M059J (cell line): ENCODE data around the gene CFAP97D2. TPM values are rescaled to one million over a fixed set of nuclear protein-coding genes. Genes with fewer than 3 reads are reported as not detected.
"Not testable (repeated sequence)": the region's sequence is repeated elsewhere in the genome, so short reads cannot be mapped to it uniquely, and the experiment has no call there.

ENCODE experiments used
- DNase-seq: peaks from one replicate; pipeline ENCODE4 v3.0.0-alpha.2; 2012; ENCODE audit warnings: low read depth
- total RNA-seq: library from RNA; depleted of rRNA; stranded (reverse); fragments of >200 nt; shearing (Covaris generic); gene quantifications from 2 replicates; pipeline ENCODE4 v1.2.3, GENCODE V29; 2014

Gene CFAP97D2
- total RNA-seq, 1 experiment from 2014 or later = not detected

DNA sequence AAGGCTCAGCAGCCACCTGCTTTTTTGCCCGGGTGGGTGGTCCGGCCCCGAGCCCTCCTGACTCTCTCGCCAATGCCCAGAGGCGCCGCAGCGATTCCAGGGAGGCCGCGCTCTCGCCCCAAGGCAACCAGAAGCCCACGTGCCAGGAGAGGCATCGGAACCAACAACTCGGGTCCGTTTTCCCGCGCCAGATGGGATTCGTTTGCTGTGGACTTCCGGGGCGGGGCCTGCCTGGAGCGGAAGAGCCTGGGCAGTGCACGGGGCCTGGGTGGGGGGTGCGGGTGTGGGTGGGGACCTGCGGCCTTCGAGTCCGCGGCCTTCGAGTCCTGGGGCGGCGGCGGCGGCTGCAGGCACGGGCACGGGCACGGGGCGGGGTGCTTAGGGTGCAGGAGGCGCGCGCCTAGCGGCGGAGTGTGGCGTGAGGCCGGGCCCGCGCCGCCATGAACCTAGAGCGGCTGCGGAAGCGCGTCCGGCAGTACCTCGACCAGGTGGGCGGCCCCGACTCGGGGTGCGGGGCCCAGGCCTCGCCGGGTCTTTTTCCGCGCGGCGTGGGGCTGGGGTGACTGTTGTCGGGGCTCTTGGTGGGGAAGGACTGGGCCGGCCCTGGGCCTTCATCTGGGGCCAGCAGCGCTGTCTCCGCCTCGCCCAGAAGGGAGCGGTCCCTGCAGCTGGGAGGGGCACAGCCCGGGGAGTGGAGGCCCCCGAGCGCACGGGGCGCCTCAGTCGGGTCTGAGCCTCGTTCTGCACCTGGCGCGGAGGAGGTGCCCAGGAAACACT is 55.8 kb downstream of the CFAP97D2 start, which contains the start of gene CDC16:
TSS of gene CDC16 (plus strand) at position 253 of the 777 bp plus-strand sequence. CDS start at position 441, 188 bp downstream.
- DNase-seq = peak; percentile 88

DNA sequence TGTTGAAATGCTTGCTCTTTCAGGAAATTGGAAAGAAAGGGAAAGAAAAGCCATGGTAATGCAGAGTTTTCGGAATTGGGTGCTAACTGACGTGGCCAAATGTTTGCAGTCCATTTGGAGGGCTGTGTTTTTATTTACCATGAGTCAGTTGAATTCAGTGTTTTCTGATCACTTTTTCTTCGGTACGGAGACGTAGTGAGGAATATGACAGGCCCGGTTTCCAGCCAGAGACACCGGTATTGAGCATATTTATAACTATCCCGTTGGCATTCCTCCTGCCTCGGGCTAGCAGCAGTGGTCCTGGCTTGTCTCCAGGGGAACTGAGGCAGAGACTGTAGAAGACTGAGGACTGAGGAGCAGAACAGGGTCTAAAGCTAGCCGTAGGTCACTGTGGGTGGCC is 56.6 kb downstream of the CFAP97D2 start:
- DNase-seq = no peak

DNA sequence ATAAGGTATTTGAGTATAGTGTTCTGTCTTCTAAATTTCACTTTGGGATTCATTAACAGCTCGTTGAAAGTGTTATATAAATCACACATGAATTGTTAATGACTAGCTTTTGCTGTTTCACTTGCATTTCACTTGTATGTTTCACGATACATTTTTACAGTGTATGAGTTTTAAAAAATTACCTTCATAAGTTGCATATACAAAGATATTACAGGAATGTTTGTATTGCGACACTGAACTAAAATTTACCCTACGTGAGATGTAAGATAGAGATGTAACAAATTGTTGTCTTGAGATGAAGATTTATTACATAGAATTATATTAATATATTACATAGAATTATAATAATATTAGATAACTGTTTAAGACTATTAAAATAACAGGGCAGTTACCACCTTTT is 57.2 kb downstream of the CFAP97D2 start:
- DNase-seq = no peak

DNA sequence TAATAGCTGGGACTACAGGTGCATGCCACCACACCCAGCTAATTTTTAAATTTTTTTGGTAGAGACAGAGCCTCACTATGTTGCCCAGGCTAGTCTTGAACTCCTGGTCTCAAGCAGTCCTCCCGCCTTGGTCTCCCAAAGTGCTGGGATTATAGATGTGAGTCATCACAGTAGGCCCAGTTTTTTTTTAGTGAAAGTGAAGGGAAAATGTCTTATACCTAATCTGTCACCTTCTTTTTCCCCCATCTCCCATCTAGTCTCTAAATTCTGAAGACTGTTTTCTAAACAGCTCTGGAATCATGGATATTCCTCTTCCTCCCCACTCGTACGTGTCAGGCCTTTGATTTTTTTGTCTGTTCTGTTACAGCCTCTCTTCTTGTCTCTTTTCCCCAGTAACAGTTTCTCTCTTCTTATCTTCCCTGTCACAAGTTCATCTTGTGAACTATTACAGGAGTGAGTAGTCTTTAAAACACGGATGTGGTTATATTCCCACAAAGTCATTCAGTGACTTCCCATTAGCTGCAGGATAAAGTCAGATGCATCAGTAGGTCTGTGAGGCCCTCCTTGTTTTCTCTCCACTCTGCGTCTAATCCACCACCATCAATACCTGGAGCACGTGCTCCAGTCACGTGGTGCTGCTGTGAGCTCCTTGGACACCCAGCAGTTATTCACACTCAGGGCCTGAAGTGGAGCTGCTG is 58.5 kb downstream of the CFAP97D2 start:
- no peak for DNase-seq

DNA sequence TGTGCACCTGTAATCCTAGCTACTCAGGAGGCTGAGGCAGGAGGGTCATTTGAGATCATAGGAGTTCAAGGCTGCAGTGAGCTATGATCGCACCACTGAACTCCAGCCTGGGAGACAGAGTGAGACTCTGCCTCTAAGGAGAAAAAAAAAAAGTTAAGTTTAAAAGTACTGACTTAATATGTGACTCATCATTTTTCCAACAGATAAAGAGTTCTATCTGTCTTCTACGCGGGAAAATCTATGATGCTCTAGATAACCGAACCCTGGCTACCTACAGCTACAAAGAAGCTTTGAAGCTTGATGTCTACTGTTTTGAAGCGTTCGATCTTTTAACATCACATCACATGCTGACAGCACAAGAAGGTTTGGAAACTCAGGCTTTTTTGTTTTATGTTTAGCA is 62.9 kb downstream of the CFAP97D2 start:
- no peak for DNase-seq

DNA sequence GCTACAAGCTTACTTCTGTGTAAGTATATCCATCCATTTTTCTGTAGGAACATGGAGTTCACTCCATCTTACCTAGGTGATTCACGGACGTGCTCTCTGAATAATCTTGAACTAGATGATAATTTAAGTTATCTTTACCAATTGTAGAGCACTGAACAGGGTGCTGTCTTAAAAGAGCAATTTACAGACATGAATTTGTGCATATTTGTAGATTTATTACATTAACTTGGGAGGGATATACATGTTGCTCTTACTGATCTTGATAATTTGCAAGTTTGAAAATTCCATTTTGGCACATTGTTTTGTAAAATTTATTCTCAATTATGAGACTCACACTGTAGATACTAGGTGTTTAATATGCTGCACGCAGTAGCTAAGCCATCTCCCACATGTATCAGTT is 64.9 kb downstream of the CFAP97D2 start:
- DNase-seq = no peak

DNA sequence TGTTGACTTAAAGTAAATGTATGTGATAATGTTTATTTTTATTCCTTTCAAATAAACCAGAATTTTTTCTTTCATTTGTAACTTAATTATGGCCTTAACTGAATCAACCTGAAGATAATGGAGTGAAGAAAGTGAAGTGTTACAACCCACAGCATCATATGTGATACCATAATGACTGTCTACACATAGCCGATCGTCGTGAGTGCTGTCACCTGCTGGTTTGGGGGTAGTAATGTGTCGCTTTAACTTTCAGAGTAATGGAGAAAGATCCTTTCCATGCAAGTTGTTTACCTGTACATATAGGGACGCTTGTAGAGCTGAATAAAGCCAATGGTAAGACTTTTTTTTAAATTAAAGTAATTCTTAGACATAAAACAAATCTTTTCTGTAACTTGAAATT is 65.6 kb downstream of the CFAP97D2 start:
- no peak for DNase-seq

DNA sequence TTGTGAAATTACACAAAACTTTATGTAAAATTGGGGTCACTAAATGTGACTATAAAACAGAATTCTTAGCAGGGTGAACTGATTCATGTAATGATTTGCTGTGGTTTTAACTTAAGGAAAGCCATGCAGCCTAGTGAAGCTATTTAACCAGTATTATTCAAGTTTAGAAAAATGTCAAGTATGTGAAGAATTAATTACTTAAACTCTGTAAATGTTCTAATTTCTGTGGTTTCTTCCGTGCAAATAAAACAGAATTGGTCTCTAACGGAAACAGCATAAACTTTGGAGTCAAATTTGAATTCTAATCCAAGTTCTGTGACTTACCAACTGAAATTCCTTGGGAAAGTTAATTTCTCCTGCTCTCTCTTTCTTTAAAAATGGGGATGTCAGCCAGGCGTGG is 69.0 kb downstream of the CFAP97D2 start:
- peak; percentile 82 for DNase-seq

DNA sequence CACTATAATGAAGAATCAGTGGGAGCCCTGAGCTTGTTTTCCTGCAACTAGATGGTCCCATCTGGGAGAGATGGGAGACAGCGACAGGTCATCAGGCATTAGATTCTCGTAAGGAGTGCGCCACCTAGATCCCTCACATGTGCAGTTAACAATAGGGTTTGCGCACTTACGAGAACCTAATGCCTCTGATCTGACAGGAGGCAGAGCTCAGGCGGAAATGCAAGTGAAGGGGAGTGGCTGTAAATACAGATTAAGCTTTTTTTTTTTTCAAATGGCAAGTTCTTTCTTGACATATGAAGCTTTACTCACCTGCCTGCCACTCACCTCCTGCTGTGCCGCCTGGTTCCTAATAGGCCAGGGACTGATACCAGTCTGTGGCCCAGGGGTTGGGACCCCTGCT is 70.0 kb downstream of the CFAP97D2 start:
- no peak for DNase-seq

DNA sequence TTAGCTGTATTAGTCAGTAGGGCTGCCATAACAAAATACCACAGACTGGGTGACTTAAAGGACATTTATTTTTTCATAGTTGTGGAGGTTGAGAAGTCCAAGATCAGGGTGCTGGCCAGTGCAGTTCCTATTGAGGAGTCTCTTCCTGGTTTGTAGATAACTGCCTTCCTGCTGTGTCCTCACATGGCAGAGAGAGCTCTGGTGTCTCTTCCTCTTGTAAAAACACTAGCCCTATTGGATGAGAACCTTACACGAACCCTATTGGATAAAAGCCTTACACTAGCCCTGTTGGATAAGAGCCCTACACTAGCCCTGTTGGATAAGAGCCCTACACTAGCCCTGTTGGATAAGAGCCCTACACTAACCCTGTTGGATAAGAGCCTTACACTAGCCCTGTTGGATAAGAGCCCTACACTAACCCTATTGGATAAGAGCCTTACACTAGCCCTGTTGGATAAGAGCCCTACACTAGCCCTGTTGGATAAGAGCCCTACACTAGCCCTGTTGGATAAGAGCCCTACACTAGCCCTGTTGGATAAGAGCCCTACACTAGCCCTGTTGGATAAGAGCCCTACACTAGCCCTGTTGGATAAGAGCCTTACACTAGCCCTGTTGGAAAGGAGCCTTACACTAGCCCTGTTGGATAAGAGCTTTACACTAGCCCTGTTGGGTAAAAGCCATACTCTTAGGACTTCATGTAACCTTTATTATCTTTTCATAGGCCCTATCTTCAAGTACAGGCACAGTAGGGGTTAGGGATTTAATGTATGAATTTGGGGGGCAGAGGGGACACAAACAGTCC is 72.8 kb downstream of the CFAP97D2 start:
- not testable (repeated sequence) for DNase-seq

DNA sequence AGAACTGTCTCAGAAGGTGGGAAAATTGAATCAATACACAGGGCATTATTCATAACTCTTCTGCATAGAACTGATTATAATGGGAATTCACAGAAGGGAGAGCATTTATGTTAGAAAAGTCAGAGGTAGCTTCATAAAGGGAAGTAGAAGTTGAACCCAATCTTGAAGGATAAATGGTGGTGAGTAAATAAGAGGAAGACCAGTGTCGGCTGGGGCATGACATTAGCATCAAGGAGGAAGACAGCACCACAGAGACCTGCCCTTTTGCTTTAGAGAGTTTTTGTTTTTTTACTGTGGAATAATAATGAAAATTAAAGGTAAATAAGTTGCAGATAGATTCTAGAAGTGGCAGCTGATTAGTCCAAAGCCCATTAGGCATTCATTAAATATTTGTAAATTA is 77.5 kb downstream of the CFAP97D2 start:
- no peak for DNase-seq

DNA sequence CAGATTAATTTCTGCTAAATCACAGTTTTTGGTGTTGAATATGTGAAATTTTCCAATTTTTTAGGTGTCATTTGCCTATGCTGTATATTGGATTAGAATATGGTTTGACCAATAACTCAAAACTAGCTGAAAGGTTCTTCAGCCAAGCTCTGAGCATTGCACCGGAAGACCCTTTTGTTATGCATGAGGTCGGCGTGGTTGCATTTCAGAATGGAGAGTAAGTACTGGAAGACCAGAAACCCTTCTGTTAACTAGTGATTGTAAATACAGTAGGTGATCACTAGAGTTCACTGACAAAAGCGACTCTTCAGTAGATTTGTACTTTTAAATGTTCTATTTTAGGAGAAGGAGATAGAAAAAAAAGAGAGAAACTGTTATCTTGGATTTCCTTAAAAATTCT is 78.0 kb downstream of the CFAP97D2 start:
- DNase-seq = no peak

DNA sequence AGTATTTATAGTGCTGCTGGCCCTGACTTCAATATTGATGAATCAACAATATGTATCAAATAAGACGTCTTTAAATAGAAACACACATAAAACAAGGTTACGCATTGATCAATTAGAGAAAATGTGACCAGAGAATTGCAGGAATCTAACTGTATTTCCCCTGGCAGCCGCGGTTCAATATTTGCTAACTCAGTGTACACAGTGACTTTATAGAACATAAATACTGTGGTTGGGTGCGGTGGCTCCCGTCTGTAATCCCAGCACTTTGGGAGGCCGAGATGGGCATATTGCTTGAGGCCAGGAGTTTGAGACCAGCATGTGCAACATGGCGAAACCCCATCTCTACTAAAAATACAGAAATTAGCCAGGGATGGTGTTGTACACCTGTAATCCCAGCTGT is 79.5 kb downstream of the CFAP97D2 start:
- DNase-seq = no peak

DNA sequence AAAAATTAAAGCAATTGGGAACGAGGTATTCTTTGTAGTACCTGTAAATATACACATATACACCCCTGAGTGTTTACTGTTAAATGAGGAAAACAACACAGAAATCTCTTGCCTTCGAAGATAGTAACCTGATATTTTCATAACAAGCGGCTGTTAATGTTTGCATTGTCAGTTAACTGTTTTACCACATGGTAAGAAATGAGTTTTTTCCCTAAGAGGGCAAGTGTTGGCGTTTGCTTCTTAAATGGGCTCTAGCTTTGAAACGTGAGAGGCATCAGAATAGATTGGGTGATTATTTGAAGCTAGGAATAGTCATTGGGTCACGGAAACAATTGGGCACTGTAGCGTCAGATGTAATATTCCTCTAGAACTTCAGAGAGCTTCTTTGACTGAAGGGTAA is 80.3 kb downstream of the CFAP97D2 start:
- DNase-seq = no peak

DNA sequence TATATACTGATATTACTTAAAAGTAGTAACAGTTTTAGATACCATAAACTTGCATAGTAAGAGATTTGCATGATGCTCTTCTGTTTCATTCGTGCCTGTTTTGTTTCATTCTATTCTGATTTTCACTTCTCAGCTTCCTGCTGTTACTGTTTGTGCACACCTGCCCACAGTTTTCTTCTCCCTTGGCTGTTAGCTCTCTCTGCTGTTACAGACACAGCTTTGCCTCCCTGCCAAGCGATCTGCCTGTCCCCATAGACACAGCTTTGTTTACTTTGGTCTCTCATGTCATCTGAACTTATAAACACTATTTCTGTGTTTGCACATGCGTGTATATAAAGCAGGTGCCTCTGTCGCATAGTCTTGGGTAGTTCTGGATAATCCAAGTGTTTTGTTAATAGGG is 80.9 kb downstream of the CFAP97D2 start:
- DNase-seq = no peak

DNA sequence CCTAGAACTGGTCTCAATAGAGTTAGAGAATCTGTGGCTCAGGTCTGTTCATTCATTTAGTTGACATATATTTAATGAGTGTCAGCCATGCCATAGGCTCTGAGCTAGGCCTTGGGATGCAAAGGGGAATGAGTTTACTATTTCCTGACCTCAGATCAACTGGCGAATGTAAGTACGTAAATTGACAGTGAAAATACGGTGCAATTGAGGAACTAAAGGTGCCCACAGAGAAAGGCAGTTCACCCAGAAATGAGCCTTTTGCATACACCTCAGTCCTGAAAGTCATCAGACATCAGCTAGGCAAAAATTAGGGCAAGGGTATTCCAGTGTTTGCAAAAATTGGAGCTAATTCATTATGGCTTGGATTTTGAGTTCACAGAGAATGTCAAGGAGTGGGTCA is 81.8 kb downstream of the CFAP97D2 start:
- DNase-seq = no peak

DNA sequence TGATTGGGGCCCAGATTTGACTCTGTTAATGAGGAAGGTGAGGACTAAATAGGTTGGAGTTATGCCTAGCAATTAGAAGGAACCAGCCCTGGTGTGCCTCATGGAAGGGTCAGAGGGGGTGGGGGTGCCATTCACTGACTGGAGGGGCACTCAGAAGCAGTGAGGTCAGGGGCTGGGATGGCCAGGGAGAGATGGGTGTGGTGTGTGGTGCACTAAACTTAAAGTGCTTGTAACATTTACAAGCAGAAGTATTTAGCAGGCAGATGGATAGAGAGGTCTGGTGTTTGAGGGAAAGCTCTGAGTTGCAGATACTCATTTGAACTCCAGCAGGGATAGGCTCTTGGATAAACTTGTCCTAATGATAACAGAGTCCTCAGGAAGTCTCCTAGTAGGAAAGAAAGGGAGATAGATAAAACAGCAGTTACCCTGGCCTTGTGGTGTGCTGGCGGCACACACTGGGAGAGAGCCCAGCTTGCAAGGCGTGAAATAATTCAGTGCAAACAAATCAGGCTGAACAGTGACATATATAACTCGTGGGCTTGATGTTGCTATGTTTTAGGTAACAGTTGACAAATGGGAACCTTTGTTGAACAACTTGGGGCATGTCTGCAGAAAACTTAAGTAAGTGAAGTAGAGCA is 82.4 kb downstream of the CFAP97D2 start:
- DNase-seq = no peak

DNA sequence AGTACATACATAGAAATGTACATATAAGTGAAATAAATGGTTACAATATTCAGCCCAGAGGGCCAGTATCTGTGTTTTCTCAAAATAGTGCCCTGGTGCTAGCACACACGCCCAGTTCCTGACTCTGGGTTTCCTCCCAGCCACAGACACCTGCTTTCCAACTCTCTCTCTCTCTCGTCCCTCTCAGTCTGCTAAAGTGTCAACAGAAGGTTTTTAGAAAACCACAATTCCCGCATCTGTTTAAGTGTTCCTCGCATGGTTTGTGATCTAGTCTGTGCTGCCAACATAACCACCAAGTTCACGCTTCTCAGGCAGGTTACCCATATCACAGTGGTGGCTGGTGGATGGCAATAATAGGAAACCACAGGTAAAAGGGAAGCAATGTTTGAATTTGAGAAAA is 84.5 kb downstream of the CFAP97D2 start:
- DNase-seq = no peak

DNA sequence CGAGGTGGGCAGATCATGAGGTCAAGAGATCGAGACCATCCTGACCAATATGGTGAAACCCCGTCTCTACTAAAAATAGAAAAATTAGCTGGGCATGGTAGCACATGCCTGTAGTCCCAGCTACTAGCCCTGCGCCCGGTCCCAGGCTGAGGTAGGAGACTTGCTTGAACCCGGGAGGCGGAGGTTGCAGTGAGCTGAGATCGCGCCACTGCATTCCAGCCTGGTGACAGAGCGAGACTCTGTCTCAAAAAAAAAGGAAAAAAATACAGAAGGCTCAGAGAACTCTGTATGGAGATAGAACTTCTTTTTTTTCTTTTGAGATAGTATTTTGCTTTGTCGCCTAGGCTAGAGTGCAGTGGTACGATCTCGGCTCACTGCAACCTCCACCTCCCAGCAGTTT is 85.3 kb downstream of the CFAP97D2 start:
- not testable (repeated sequence) for DNase-seq

DNA sequence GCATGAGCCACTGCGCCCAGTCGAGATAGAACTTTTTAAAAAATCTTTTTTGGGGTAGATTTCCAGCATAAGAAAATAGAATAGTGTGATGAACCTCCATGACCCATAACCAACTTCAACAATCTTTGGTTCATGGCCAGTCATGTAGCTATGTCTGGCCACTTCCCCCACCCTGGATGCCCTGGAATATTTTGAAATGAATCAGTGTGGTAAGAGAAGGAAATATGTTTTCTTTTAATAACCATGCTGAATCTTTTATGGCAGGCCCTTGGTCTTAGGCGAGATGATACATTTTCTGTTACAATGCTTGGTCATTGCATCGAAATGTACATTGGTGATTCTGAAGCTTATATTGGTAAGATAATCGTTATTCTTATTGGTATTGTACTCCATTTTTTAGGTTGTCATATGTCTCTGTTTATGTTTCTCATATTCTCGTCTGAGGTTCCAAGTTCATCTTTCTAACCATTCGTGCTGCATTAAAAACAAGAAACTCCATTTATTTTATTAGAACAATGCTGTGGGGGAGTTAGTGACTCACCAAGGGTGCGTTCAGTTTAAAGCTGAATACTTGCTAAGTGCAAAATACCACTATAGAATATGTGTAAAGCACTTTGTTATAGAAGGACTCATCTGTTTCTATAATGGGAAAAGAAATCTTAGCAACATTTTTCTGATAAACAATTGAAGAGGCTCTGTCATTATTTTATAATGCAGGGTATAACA is 86.0 kb downstream of the CFAP97D2 start:
- no peak for DNase-seq

DNA sequence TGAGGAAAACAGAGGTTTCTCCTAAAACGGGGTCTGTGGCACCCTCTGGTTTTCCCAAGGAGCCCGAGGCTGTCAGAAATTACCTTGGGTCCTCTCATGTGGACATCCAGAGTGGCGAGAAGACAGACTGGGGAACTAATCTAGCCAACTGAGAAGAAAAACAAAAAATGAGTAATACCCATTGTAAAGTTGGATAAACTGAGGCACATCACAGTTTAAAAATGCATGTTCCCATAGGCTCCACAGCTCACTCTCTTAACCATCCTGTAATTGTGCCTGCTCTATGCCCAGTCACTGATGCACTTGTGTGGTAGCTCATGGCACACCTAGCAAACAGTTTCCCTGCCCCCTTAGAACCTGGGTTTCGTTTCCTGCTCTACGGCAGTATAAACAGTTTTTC is 87.2 kb downstream of the CFAP97D2 start:
- DNase-seq = no peak
